Posterior vena cava (tissue), 2 donors: ENCODE measurements around the gene TNP2. TPM values are rescaled to one million over a fixed set of nuclear protein-coding genes. Genes with fewer than 3 reads are reported as not detected.

Experiments used
- DNase-seq: peaks from one replicate; pipeline ENCODE4 v3.0.0-alpha.2; 2020; ENCODE audit warnings: low spot score
- intact Hi-C, 2 donors: fragments of 100-400 bp; cut with DNase I; formaldehyde crosslinking; loops; one replicate each; pipeline versions ENCODE4 v1.14.1 to v1.14.2; 2022 to 2023
- total RNA-seq, 2 donors: library from RNA; stranded (reverse); fragmentation: NEBNext Ultra II Directional; extraction: Animal tissue kit (Norgen Biotek cat#: 25700); gene quantifications; one replicate each; pipeline ENCODE4 v1.2.1, GENCODE V29; 2021
- donor health status: DM: yes; HTN: yes; CAD: no.
- donor health status: DM: yes; HTN: yes; CAD: no.

Gene TNP2
- total RNA-seq, 2 donors from 2014 or later = not detected

DNA sequence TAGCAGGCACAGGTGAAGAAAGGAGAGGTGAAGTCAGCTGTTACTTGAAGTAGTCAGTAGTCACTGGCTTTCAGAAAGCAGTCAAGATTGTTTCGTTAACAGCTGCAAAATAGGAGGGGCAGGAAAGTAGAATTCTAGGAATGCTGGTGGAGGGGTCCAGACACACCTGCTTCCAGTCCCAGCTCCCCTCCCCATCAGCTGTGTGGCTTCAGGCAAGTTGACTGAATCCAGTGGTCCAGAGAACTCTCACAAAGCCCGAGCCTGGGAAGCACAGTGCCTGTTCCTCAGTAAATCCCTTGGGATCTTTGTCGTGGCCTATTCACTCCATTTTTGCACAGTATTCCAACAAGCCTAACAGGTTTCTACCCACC lies 8.5 kb downstream of the TNP2 start:
- no peak for DNase-seq
- intact Hi-C loops = loop anchor here (5.0 to 10.0 kb wide), 2 partner anchors 67 to 84 kb away; partner anchors contain the start of gene RMI2 (in 1 of the 2)

DNA sequence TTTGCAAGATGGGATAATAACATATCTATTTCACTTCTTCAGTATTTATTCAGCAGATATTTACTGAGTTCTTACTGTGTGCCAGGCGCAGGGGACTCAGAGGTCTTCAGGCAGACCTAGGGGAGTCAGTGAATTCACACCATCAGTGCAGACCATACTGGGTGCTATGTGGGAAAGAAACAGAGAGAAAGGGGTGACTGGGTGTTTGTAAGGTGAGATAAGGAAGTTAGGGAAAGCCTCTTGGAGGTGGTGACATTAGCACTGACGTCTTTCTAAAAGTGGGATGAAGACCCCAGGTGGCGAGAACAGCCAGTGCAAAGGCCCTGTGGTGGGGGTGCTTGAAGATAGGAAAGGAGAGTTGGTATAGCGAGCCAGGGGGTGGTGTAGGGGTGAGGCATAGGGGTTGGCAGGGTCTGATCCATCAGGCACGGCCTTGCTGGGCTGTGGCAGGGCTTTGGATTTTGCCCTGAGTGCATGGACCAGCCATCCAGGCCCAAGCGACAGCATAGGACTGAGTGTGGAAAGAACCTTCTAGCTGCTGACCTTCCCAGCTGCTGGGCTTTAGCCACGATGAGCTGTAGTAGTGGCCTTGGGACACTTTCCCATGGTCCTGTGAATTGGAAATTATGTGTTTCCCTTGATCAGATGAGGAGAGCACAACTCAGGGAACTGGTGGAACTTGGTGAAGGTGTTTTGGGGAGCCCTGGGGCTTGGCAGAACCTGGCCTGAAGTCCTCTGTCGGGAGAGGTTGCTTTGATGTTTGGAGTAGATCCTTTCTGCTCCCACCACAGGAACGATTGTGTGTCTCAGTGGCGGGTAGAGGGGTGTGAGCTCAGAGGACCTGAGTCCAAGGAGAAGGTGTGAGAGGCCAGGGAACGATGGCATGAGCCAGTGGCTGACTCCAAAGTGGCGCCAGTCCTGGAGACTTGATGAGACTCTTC lies 9.2 kb downstream of the TNP2 start:
- DNase-seq = no peak
- intact Hi-C loops = loop anchor here (5.0 to 10.0 kb wide), 4 partner anchors 67 to 155 kb away; partner anchors contain the start of gene RMI2 (in 1 of the 2)

DNA sequence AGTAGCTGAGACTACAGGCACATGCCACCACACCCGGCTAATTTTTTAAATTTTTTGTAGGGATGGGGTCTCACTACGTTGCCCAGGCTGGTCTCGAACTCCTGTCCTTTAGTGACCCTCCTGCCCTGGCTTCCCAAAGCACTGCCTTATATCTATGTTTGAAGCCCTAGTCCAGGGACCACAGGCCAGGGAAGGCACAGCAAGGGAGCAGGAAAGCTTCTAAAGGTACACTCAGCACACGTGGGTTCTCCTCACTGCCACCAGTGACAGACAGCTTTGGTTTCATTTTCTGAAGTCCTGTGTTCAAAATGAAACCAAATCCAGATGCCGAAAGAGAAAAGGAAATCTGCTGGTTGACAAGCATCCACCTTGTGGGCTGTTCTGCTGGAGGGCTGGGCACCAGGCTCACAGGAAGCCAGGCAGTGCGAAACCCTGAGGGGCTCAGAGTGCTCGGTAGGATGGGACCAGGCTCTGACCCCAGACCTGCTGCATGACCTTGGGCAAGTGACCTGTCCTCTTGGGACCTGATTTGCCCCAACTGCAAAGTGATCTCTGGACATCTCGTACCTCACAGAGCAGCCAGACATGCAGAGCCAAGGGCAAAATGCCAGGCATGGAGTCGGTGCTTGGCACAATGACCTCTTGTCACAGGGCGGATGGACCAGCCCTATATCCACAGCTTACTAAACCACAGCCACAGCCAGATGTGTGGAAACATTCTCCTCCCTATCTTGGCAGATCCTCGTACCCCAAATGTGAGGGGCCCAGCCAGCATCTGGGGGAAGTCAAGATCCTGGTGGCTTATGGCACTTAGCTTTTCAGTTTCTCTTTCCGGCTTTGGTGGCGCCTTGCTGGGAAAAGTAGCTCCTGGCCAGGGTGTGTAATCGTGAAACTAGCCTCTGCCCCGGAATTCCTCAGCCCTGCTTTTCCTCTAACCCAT lies 10.3 kb downstream of the TNP2 start:
- intact Hi-C loops = loop anchor here (10.0 kb wide), 2 partner anchors 144 to 154 kb away; no protein-coding TSS in a partner anchor
- no peak for DNase-seq

DNA sequence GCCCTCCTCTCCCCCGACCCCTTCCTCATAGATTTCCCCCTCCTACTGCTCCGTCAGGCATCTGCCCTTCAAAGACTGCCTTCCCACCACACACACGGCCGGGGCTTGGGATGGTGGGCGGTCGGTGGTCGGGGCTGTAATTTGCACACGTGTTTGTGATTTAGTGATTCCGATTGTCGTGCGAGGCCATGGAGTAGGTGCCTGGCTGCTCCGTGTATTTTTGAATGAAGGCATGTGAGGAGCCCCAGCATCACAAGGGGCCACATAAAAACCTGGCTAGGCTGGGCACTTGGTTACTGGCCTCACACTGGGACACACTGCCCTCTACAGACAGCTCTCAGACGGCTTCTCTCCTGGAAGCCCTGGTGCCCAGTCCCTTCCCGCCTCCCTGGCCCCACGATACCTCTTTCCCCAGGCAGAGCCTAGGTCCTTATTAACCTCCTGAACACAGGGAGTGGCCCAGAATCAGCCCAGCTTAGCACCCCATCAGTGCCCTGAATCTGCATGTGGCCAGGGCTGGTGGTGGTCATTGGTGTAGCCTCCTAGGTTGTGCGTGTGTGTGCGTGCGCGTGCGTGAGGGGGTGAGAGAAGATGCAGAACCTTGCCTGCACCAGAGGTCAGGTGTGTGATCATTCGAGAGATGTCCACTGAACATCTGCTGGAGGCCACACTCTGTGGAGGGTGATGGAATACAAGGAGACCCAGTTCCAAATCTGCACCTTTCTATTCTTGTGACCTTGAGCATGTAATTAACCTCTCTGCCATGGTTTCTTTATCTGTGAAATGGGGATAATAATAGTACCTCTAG lies 11.8 kb downstream of the TNP2 start:
- peak; percentile 91 for DNase-seq
- intact Hi-C loops = loop anchor here (10.0 kb wide), 2 partner anchors 143 to 153 kb away; no protein-coding TSS in a partner anchor

DNA sequence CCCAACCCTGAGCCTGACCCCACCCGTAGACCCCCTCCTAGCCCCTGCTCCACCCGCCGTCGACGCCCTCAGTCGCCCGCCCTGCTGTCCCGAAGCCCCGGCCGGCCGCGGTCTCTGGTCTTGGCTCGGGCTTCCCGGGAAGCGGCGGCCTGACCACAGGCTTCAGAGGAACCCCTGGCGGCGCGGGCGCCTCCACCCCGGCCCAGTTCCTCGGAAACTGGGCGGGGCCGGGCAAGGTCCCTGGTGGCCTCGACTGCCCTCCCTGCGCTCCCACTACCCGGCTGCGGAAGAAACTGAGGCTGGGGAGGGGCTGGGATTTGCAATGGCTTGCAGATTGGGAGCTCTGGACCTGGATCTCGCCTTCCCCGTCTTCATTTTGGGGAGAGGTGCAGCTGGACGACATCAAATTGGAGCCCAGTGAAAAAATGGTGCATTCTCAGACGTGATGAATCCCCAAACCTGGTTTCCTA lies 12.4 kb downstream of the TNP2 start:
- DNase-seq = peak; percentile 88
- intact Hi-C loops = loop anchor here (10.0 kb wide), 2 partner anchors 142 to 152 kb away; no protein-coding TSS in a partner anchor

DNA sequence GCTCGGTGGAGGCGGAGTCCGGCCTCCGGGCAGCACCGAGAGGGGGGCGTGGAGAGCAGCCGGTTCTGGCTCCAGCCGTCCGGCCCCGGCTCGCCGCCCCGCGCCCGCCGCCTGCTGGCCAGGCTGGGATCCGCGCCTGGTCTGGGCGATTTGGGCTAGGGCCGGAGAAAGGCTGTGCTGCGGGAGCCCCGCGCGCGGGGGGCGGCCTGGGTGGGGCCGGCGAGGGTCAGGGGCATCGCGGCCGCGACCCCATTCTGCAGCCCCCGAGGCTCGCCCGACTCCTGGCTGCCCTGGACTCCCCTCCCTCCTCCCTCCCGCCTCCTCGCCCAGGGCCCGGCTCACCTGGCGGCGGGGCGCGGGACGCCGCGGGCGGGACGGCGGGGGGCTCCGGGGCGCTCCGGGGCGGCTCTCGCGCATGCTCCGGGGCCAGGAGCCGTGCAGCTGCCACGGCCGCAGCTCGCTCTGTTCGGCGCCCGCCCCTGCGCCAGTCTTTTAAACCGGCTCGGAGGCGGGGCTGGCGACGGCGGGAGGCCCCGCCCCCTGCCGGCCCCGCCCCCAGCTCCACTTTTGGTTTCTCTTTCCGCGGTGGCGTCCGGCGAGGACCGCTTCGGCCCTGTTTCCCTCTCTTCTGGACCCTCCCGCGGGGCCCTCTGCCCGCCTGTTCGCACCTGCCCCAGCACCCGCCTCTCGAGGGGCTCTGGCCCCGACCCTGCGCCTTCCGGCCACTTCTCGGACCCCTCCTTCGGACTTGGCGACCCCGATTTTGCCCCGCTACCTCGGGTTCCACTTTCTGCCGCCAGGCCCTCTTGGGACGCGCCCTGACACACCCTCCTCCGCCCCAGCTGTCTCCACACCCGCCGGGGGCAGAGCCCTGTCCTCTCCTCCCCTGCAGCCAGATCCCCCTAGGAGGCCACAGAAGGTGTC lies 13.1 kb downstream of the TNP2 start, which contains the start of gene SOCS1:
TSS of gene SOCS1 (minus strand) at position 468 of the 924 bp plus-strand sequence. CDS start 726 bp downstream, outside the sequence.
- DNase-seq = peak; percentile 95
- intact Hi-C loops = loop anchor here (2.0 to 10.0 kb wide), 3 partner anchors 141 to 285 kb away; no protein-coding TSS in a partner anchor

DNA sequence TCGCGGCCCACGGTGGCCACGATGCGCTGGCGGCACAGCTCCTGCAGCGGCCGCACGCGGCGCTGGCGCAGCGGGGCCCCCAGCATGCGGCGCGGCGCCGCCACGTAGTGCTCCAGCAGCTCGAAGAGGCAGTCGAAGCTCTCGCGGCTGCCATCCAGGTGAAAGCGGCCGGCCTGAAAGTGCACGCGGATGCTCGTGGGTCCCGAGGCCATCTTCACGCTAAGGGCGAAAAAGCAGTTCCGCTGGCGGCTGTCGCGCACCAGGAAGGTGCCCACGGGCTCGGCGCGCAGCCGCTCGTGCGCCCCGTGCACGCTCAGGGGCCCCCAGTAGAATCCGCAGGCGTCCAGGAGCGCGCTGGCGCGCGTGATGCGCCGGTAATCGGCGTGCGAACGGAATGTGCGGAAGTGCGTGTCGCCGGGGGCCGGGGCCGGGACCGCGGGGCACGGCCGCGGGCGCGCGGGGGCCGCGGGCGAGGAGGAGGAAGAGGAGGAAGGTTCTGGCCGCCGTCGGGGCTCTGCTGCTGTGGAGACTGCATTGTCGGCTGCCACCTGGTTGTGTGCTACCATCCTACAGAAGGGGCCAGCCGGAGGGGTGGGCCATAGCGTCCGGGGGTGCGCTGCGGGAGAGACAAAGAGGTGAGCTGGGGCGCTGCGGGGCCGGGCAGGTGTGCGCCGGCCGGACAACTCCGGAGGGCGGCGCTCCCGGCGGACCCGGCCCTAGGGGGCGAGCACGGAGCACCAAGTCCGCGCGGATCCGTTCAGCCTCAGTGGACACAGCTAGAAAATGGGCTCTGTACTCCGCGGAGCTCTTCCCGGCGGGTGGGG lies 14.0 kb downstream of the TNP2 start:
- peak; percentile 85 for DNase-seq
- intact Hi-C loops = loop anchor here (2.0 to 10.0 kb wide), 3 partner anchors 140 to 284 kb away; no protein-coding TSS in a partner anchor

DNA sequence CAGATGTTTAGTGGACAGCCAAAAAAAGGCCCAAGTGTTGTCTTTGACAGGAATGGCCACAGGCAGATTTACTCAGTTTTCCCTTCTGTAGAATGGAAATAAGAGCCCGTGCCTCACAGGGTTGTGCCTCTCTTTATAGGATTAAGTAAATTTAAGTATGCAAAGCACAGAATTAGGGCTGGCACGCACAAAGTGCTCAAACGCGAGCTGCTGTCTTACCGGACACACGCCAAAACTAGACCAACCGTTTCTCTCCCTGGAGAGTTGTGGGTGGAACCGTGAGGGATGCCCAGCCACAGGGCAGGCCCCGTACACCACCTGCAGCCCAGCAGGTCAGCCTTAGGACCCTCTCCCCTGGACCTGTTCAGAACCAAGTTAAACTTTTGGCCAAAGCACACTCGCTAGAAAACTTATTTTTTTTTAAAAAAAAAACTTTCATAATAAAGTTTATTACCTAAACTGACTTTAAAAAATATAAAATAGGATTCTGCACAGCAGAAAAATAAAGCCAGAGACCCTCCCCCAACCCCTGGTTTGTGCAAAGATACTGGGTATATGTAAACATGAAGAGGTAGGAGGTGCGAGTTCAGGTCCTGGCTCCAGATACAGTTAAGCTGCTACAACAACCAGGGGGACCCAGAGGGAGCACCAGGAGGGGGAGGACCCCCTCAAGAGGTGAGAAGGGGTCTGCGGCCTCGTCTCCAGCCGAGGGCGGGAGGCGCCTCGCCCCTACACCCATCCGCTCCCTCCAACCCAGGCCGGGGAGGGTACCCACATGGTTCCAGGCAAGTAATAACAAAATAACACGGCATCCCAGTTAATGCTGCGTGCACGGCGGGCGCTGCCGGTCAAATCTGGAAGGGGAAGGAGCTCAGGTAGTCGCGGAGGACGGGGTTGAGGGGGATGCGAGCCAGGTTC lies 14.9 kb downstream of the TNP2 start:
- intact Hi-C loops = loop anchor here (2.0 to 10.0 kb wide), 4 partner anchors 139 to 283 kb away; no protein-coding TSS in a partner anchor
- no peak for DNase-seq

DNA sequence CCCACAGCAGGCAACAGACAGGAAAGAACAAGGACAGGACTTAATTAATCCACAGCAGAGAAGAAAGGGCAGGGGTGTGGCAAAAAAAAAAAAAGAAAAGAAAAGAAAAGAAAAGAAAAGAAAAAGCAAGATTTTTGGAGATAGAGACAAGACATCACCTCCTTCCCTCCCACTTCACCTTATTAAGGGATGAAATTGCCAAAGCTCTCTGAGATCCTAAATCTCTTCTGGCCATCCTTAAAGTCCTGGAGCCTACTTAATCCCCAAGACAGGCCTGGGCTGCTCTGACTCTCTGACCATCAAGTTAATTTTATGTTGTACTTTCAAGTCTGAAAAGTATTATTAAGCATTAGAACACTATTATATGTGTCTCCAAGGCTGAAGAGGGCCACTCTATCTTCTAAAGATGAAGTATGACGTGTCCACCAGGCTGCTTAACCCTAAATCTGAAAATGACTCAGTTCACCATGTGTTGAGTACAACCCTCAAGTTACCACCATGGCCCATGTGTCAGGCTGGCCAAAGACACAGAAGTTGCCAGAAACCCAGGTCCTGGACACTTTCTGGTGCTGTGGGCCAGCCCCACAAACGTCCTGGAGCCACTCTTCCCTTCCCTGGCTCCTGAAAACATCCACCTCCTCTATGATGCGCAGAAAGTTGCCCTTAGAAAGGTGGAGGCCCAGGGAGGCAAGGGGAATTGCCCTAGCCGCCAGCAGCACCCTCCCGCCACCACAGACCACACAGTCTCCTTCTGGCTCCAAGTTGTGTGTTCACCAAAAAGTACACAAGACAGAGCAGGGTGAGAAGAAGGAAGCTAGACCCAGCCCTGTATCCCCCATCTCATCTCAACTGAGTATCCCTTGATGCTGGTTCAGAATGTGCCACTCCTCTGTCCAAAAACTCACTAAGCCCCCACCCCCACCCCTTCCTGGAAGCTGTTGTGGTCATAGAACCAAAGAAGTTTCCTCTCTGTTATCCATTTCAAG lies 15.8 kb downstream of the TNP2 start:
- intact Hi-C loops = loop anchor here (2.0 to 10.0 kb wide), 3 partner anchors 139 to 277 kb away; no protein-coding TSS in a partner anchor
- DNase-seq = no peak

DNA sequence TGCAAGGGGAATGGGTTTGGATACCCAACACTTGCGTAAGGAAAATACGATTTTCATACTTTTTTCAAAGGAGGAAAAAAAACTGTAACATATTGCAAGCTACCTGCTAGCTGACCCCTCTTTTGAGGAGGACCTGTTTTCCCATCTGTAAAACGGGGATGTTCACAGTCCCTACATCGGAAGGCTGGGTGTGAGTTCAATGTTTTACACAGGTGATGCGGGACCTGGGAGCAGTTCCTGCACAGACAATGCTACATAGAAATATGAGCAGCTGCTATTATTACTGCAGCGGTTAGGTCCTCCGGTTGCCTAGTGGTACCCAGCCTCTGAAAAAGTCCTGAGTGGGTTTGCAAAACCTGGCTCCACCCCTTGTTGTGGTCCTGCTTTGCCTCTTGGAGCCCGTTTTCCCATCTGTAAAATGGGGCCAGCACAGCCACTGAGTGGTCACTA lies 16.6 kb downstream of the TNP2 start:
- intact Hi-C loops = loop anchor here (2.0 to 10.0 kb wide), 3 partner anchors 138 to 276 kb away; no protein-coding TSS in a partner anchor
- DNase-seq = no peak

DNA sequence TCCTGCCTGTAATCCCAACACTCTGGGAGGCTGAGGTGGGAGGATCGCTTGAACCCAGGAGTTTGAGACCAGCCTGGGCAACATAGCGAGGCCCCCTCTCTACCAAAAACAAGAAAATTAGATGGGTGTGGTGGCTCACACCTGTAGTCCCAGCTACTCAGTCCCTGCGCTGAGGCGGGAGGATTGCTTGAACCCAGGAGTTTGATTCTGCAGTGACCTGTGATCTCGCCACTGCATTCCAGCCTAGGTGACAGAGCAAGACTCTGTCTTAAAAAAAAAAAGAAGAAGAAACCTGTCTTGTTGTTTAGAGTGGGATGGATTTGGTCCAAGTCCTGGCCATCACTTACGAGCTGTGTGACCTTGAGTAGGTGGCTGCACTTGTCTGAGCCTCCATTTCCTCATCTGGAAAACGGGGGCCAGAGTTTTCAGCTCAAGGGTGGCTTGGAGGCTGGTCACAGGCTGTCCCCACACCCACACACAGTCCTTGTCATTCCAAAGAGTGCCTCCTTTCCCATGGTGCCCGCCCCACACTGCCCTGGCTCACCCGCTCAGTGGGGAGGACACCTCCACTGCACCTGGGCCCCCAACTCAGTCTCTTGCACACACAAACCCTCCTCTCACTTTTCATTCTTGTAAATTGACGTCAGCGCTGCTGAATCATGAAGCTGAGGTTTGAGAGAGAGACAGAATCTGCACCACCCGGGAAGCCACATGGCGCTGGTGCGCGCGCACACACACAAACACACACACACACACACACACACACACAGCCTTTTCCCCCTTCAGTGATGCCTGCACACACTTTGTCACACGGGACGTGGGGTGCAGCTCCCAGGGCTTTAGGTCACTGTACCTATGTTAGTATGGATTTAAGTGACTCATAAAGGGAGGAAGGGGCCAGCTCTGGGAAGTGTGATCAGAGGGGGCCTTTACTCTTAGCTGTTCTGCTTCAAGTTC lies 17.3 kb downstream of the TNP2 start:
- intact Hi-C loops = loop anchor here (2.0 to 10.0 kb wide), 3 partner anchors 137 to 275 kb away; no protein-coding TSS in a partner anchor
- DNase-seq = no peak

DNA sequence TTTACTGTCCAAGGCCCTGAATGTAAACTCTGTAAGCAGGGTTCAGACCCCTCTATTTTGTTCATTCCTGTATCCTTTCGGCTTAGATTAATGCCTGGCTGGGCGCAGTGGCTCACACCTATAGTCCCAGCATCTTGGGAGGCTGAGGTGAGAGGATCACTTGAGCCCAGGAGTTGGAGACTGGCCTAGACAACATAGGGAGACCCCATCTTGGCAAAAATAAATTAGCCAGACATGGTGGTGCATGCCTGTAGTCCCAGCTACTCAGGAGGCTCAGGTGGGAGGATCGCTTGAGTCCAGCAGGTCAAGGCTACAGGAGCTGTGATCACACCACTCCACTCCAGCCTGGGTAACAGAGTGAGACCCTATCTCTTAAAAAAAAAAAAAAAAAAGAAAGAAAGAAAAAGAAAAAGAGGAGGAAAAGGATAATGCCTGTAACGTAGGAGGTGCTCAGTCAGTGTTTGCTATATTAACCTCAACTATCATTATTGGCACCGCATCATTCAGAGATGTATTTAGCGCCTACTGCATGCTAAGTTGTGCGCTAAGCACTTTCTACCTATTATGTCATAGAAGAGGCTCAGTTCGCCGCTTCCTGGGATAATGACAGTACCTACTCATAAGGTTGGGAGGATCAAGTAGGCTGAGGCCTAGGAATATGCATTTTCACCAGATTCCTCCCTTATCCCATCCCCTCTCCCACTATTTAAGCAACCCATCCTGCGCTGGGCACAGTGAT lies 18.2 kb downstream of the TNP2 start:
- DNase-seq = no peak
- intact Hi-C loops = loop anchor here (10.0 kb wide), 2 partner anchors 136 to 146 kb away; no protein-coding TSS in a partner anchor
